Endothelial cell of umbilical vein (primary cell): Measurements from ENCODE around the gene FAM174B. TPM values are rescaled to one million over a fixed set of nuclear protein-coding genes. Genes with fewer than 3 reads are reported as not detected.

ENCODE experiments used
- Bru-seq: library from RNA; stranded (reverse); fragments of 400-500 nt; gene quantifications from one replicate; lab custom pipeline; 2021; lab: Mats Ljungman, UMichigan
- BruChase-seq, 2 experiments: library from RNA; stranded (reverse); fragments of 400-500 nt; gene quantifications; one replicate each; lab custom pipeline; 2021; lab: Mats Ljungman, UMichigan
- BruUV-seq: library from RNA; stranded (reverse); fragments of 400-500 nt; replicated peaks from 2 replicates; lab custom pipeline; 2021; lab: Mats Ljungman, UMichigan
- CTCF ChIA-PET: fragments of 300-600, 350-600 bp; sonication (Branson Sonifier 250); formaldehyde crosslinking; loops from one replicate; lab custom pipeline; 2021; ENCODE audit warnings: antibody characterized with exemption, inconsistent platforms; lab: Charles Lee
- POLR2A ChIA-PET: fragments of 300-600, 350-600 bp; sonication (Branson Sonifier 250); formaldehyde crosslinking; loops from one replicate; lab custom pipeline; 2021; ENCODE audit warnings: antibody characterized with exemption, inconsistent platforms; lab: Charles Lee
- DNase-seq: peaks from one replicate; pipeline ENCODE4 v3.0.0-alpha.2; 2011; ENCODE audit warnings: low read depth, low spot score
- FAIRE-seq: peaks from 2 replicates; lab custom pipeline; 2011; peaks lifted over from hg19 to GRCh38; lab: Jason Lieb, UNC
- H2AFZ ChIP-seq: 2 replicates; pipeline ENCODE4 v1.6.0; 2012; ENCODE audit warnings: low read depth, low read length, control low read depth, inconsistent platforms
- H3K27ac ChIP-seq: 2 replicates; pipeline ENCODE4 v1.5.1; 2011; ENCODE audit warnings: low read depth, mild to moderate bottlenecking, control low read depth, low read length, moderate library complexity; ENCODE audit not compliant: insufficient read depth
- H3K27me3 ChIP-seq, 2 experiments: 2 replicates each; pipeline versions ENCODE4 v1.6.0 to v1.6.1; 2011; ENCODE audit warnings: low read length in 2 of 2, mixed read lengths in 1 of 2; ENCODE audit not compliant: control insufficient read depth in 2 of 2, insufficient read depth in 2 of 2
- H3K36me3 ChIP-seq, 2 experiments: 2 replicates in 1 of 2; 3 replicates in 1 of 2; pipeline ENCODE4 v1.5.1; 2011; ENCODE audit warnings: low read length in 2 of 2, mild to moderate bottlenecking in 1 of 2, moderate library complexity in 1 of 2; ENCODE audit not compliant: control insufficient read depth in 2 of 2, insufficient read depth in 2 of 2; ENCODE audit errors: extremely low read depth in 1 of 2
- H3K4me1 ChIP-seq: 3 replicates; pipeline ENCODE4 v1.5.1; 2011; ENCODE audit warnings: mild to moderate bottlenecking, low read length; ENCODE audit not compliant: control insufficient read depth, insufficient read depth; ENCODE audit errors: extremely low read depth
- H3K4me2 ChIP-seq: 2 replicates; pipeline ENCODE4 v1.6.1; 2011; ENCODE audit warnings: low read length, control low read depth, mixed read lengths; ENCODE audit not compliant: insufficient read depth
- H3K4me3 ChIP-seq, 3 experiments: fragments of 200-600 bp in 1 of 3; sonication (generic), shearing (Covaris generic) in 1 of 3; replicated peaks in 1 of 3; 2 replicates each; pipeline ENCODE4 v1.5.1; 2011 to 2016; ENCODE audit warnings: control low read depth in 3 of 3, low read length in 3 of 3, mild to moderate bottlenecking in 2 of 3, inconsistent platforms in 1 of 3, low read depth in 1 of 3, moderate library complexity in 1 of 3; ENCODE audit not compliant: insufficient read depth in 1 of 3
- H3K79me2 ChIP-seq: 2 replicates; pipeline ENCODE4 v1.6.0; 2012; ENCODE audit warnings: low read length, inconsistent platforms; ENCODE audit not compliant: control insufficient read depth, insufficient read depth
- H3K9ac ChIP-seq: replicated peaks from 2 replicates; pipeline ENCODE3; 2011; ENCODE audit warnings: low read length, control low read depth; ENCODE audit not compliant: insufficient read depth; ENCODE audit errors: extremely low read depth
- H3K9me1 ChIP-seq: replicated peaks from 3 replicates; pipeline ENCODE4 v1.6.0; 2011; ENCODE audit warnings: mild to moderate bottlenecking, low read length; ENCODE audit not compliant: control insufficient read depth, insufficient read depth; ENCODE audit errors: extremely low read depth
- H3K9me3 ChIP-seq: replicated peaks from 2 replicates; pipeline ENCODE4 v1.5.1; 2012; ENCODE audit warnings: low read length, inconsistent platforms; ENCODE audit not compliant: control insufficient read depth, insufficient read depth
- H4K20me1 ChIP-seq: replicated peaks from 2 replicates; pipeline ENCODE3; 2011; ENCODE audit warnings: mild to moderate bottlenecking, low read length; ENCODE audit not compliant: control insufficient read depth, insufficient read depth; ENCODE audit errors: extremely low read depth
- CTCF ChIP-seq, 2 donors: IDR thresholded peaks; 1 replicate in 1 of 2; 2 replicates in 1 of 2; pipeline ENCODE4 v1.5.1; 2011; ENCODE audit warnings: low read length in 2 of 2, mild to moderate bottlenecking in 2 of 2, moderate library complexity in 2 of 2, control low read depth in 1 of 2, inconsistent platforms in 1 of 2, low read depth in 1 of 2; ENCODE audit not compliant: insufficient read depth in 1 of 2; ENCODE audit errors: extremely low read depth in 1 of 2
- EZH2 ChIP-seq: IDR thresholded peaks from 2 replicates; pipeline ENCODE4 v1.6.1; 2012; ENCODE audit warnings: borderline replicate concordance, low read depth, mild to moderate bottlenecking, moderate library complexity, low read length, inconsistent platforms; ENCODE audit not compliant: severe bottlenecking
- FOS ChIP-seq: IDR thresholded peaks from 2 replicates; pipeline ENCODE4 v1.6.1; 2011; ENCODE audit warnings: mild to moderate bottlenecking, low read length, moderate library complexity, borderline replicate concordance; ENCODE audit not compliant: insufficient read depth
- GATA2 ChIP-seq: IDR thresholded peaks from 2 replicates; pipeline ENCODE4 v1.7.0; 2011; ENCODE audit warnings: low read depth, mild to moderate bottlenecking, moderate library complexity, mixed read lengths, low read length; ENCODE audit not compliant: insufficient read length, insufficient read depth
- JUN ChIP-seq: IDR thresholded peaks from 2 replicates; pipeline ENCODE4 v1.6.1; 2011; ENCODE audit warnings: borderline replicate concordance, low read depth; ENCODE audit not compliant: insufficient read length, insufficient read depth
- MAX ChIP-seq: IDR thresholded peaks from 2 replicates; pipeline ENCODE4 v1.6.1; 2011; ENCODE audit not compliant: insufficient read depth, insufficient read length
- MYC ChIP-seq: IDR thresholded peaks from one replicate; pipeline ENCODE4 v1.6.1; 2011; ENCODE audit warnings: mild to moderate bottlenecking, low read depth, low read length
- POLR2A ChIP-seq: IDR thresholded peaks from 2 replicates; pipeline ENCODE4 v1.6.1; 2012; ENCODE audit warnings: low read depth, mild to moderate bottlenecking, control low read depth, low read length
- POLR2AphosphoS5 ChIP-seq: IDR thresholded peaks from 2 replicates; pipeline ENCODE4 v1.6.1; 2012; ENCODE audit warnings: low read depth, mild to moderate bottlenecking, control low read depth, low read length, moderate library complexity; ENCODE audit not compliant: insufficient read depth
- dilution Hi-C: fragments of 300-500 bp; cut with MboI; formaldehyde crosslinking; loops from one replicate; pipeline ENCODE4 v1.15.0; 2019; ENCODE audit warnings: low sequenced_read_pairs; ENCODE audit not compliant: extremely low pct_ligation_motif_present
- intact Hi-C: fragments of 100-400 bp; cut with micrococcal nuclease; formaldehyde crosslinking; loops from one replicate; pipeline ENCODE4 v1.10.0; 2022
- long read RNA-seq: library from polyadenylated mRNA; stranded (forward); transcript quantifications from one replicate; pipeline ENCODE4 v2.0.0, GENCODE V29; 2021
- polyA minus RNA-seq, 3 experiments: library from RNA; depleted of rRNA, polyadenylated mRNA; stranded (reverse); fragments of >200 nt; gene quantifications; 1 replicate in 1 of 3; 2 replicates in 2 of 3; pipeline ENCODE4 v1.2.3, GENCODE V29; 2011
- polyA plus RNA-seq, 4 experiments: library from polyadenylated mRNA; depleted of rRNA in 3 of 4; stranded (reverse) in 3 of 4; unstranded in 1 of 4; fragments of >200 nt; gene quantifications; 2 replicates each; pipeline versions ENCODE4 v1.2.1 to v1.2.3, GENCODE V29; 2011 to 2012; ENCODE audit warnings: missing spikeins in 1 of 4
- total RNA-seq: library from RNA; stranded (reverse); gene quantifications from 2 replicates; pipeline ENCODE4 v1.2.3, GENCODE V29; 2021

Gene FAM174B
- total RNA-seq = 20.0 and 30.2 TPM in 2 replicates
- 22.9 and 25.9 TPM in 2 replicates for polyA plus RNA-seq
- polyA plus RNA-seq (2011; cell fraction: cytosol; rRNA removed) = 31.8 and 39.0 TPM in 2 replicates
- 19.9 and 20.4 TPM in 2 replicates for polyA plus RNA-seq (2011; cell fraction: nucleus; rRNA removed)
- 70.9 and 71.0 TPM in 2 replicates for polyA plus RNA-seq (2012)
- 31.3 and 47.8 TPM in 2 replicates for polyA minus RNA-seq
- 10.9 TPM for polyA minus RNA-seq (2011; cell fraction: cytosol; rRNA and poly(A)+ RNA removed)
- polyA minus RNA-seq (2011; cell fraction: nucleus; rRNA and poly(A)+ RNA removed) = 16.4 and 32.0 TPM in 2 replicates
- Bru-seq, nascent RNA = percentile 70 among the genes with signal in this experiment
- percentile 54 among the genes with signal in this experiment for BruChase-seq, experiment 1, labeled RNA remaining after a 6-hour chase
- percentile 59 among the genes with signal in this experiment for BruChase-seq, experiment 2, labeled RNA remaining after a 2-hour chase
- long read RNA-seq, transcript FAM174B-201 (3 exons, 2,792 nt) = major isoform, 51 of 68 reads
- long read RNA-seq, partial matches to known transcripts = 11 of 68 reads
- long read RNA-seq, other reads (novel, unspliced or antisense) = 3 of 68 reads

- Histone ChIP-seq H3K4me1 (peaks cover 22% of the 10 kb centered on the region), H3K27me3 (no peaks in the 10 kb centered on the region), H4K20me1 (no peaks in the 10 kb centered on the region), H3K79me2 (peaks cover 49% of the 10 kb centered on the region), H3K9ac (peak within 1 kb of the TSS; percentile 81), H3K9me3 (no peaks in the 10 kb centered on the region), H3K4me2 (peak within 1 kb of the TSS; percentile 82), H3K27ac (peak within 1 kb of the TSS; percentile 56), H3K36me3 (peaks cover 0 to 8% of the 10 kb centered on the region in 2 experiments), H2AFZ (peak within 1 kb of the TSS; percentile 80), H3K9me1 (no peaks in the 10 kb centered on the region), H3K4me3 (peak within 1 kb of the TSS; percentile 47 to 93 (median 81))
- peak; percentile 51 for DNase-seq
- ChIA-PET CTCF (interaction anchor here (0.9 to 4.0 kb wide), 9 partner anchors 10 to 134 kb away, joined by 3 to 39 read pairs (median 3); no protein-coding TSS in a partner anchor), POLR2A (interaction anchor here (0.6 kb wide), 1 partner anchor 59 kb away, joined by 3 read pairs; no protein-coding TSS in a partner anchor)
- BruUV-seq = no TSS peak
- TF ChIP-seq EZH2 (no peak), MYC (no peak), JUN (no peak), POLR2AphosphoS5 (peak; percentile 62), POLR2A (peak; percentile 53), MAX (peak; percentile 43), GATA2 (no peak), CTCF (IDR thresholded peaks at IDR 0.05; ENCODE audit: extremely low read depth in 1 of 2, insufficient read depth in 1 of 2, low read depth in 1 of 2, low read length in 2 of 2) (no peak), FOS (no peak)
- dilution Hi-C loops (no loop called here), intact Hi-C loops (loop anchor here (2.0 to 5.0 kb wide), 2 partner anchors 52 to 135 kb away; no protein-coding TSS in a partner anchor)
- FAIRE-seq = peak; percentile 59
Measured at GRCh38 chr15:92655178-92655995, at the start of gene FAM174B. Gene FAM174B, minus strand, starts transcription at chr15:92655775.
